Tibial nerve (tissue), 4 donors: Measurements from ENCODE around the gene NAXD.

Source experiments
- CTCF ChIP-seq, 5 experiments: fragments of 200-600 bp in 3 of 5; fragments of 450-650 bp in 2 of 5; sonication (generic) in 3 of 5; IDR thresholded peaks; one replicate each; pipeline ENCODE4 v1.5.1; 2016 to 2019; ENCODE audit warnings: antibody characterized with exemption in 5 of 5, mild to moderate bottlenecking in 3 of 5, moderate library complexity in 2 of 5
- EP300 ChIP-seq, 2 donors: sonication (generic); formaldehyde crosslinking; IDR thresholded peaks; one replicate each; pipeline ENCODE4 v1.6.1; 2017; ENCODE audit warnings: antibody characterized with exemption in 2 of 2, mild to moderate bottlenecking in 1 of 2
- POLR2A ChIP-seq, 2 donors: fragments of 450-650 bp; IDR thresholded peaks; one replicate each; pipeline ENCODE4 v1.6.1; 2017; ENCODE audit warnings: antibody characterized with exemption in 2 of 2, mild to moderate bottlenecking in 2 of 2, moderate library complexity in 2 of 2

GRCh38 chr13:110637747-110638146 lies 22.4 kb downstream of the NAXD start:
- TF ChIP-seq CTCF (IDR thresholded peaks at IDR 0.05), result no peak
- no peak for TF ChIP-seq EP300 (IDR thresholded peaks at IDR 0.05)
- no peak for TF ChIP-seq POLR2A (IDR thresholded peaks at IDR 0.05)
